ENCODE data around the gene PPARD. TPM values are rescaled to one million over a fixed set of nuclear protein-coding genes. Genes with fewer than 3 reads are reported as not detected.

The PPARD gene
- total and polyA plus RNA-seq, 2 of the 13 experiments (the other 11 are each of a cell fraction or from before 2014, with no cell fraction given), result 6.1 to 13.3 TPM

- TF ChIP-seq MAFK (conservative IDR thresholded peaks at IDR 0.05 in 1 of 2, IDR thresholded peaks at IDR 0.05 in 1 of 2; ENCODE audit: low read length in 2 of 2), result 0 out of 4 replicates have a peak, but pooled peaks of 1 of the 2 experiments have one; percentile 1
- TF ChIP-seq ZNF616 (CRISPR knock-in tag; IDR thresholded peaks at IDR 0.05; ENCODE audit: low read depth), result 0 out of 2 replicates have a peak, but pooled peaks have one; percentile 29
- TF ChIP-seq HDAC1 (CRISPR knock-in tag; IDR thresholded peaks at IDR 0.05), result 0 out of 2 replicates have a peak, but pooled peaks have one; percentile 7
- 0 out of 2 replicates have a peak, but pooled peaks have one; percentile 25 for TF ChIP-seq ZSCAN9 (CRISPR knock-in tag; IDR thresholded peaks at IDR 0.05; ENCODE audit: borderline replicate concordance)
- TF ChIP-seq, protein P1, sequence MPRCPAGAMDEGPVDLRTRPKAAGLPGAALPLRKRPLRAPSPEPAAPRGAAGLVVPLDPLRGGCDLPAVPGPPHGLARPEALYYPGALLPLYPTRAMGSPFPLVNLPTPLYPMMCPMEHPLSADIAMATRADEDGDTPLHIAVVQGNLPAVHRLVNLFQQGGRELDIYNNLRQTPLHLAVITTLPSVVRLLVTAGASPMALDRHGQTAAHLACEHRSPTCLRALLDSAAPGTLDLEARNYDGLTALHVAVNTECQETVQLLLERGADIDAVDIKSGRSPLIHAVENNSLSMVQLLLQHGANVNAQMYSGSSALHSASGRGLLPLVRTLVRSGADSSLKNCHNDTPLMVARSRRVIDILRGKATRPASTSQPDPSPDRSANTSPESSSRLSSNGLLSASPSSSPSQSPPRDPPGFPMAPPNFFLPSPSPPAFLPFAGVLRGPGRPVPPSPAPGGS (CRISPR knock-in tag; IDR thresholded peaks at IDR 0.05), result 0 out of 2 replicates have a peak, but pooled peaks have one; percentile 15
- TF ChIP-seq FOXP1 (IDR thresholded peaks at IDR 0.05), result no peak
- no peak for TF ChIP-seq FOXP1 (CRISPR knock-in tag; IDR thresholded peaks at IDR 0.05)
- TF ChIP-seq RAD21 (CRISPR knock-in tag; IDR thresholded peaks at IDR 0.05), result peak; percentile 81
- TF ChIP-seq ZNF615 (CRISPR knock-in tag; IDR thresholded peaks at IDR 0.05; ENCODE audit: borderline replicate concordance), result no peak
- TF ChIP-seq ZBTB14 (CRISPR knock-in tag; IDR thresholded peaks at IDR 0.05), result no peak
- no peak for TF ChIP-seq ZNF30 (CRISPR knock-in tag; IDR thresholded peaks at IDR 0.05)
- no peak for TF ChIP-seq POLR2G (IDR thresholded peaks at IDR 0.05; ENCODE audit: low read depth, low read length)
- TF ChIP-seq MIXL1 (CRISPR knock-in tag; IDR thresholded peaks at IDR 0.05), result peak; percentile 41; the same call in 1 of the 2 replicates
- TF ChIP-seq KDM3A (CRISPR knock-in tag; IDR thresholded peaks at IDR 0.05; ENCODE audit: low read depth), result 0 out of 2 replicates have a peak, but pooled peaks have one; percentile 21
- peak; percentile 19; the same call in 1 of the 2 replicates for TF ChIP-seq KAT8 (CRISPR knock-in tag; IDR thresholded peaks at IDR 0.05)
- 0 out of 2 replicates have a peak, but pooled peaks have one; percentile 41 for TF ChIP-seq ZNF800 (CRISPR knock-in tag; IDR thresholded peaks at IDR 0.05)
- TF ChIP-seq FOXC1 (CRISPR knock-in tag; IDR thresholded peaks at IDR 0.05; ENCODE audit: borderline replicate concordance), result peak; percentile 46; the same call in 1 of the 2 replicates
- TF ChIP-seq ZNF317 (CRISPR knock-in tag; IDR thresholded peaks at IDR 0.05), result no peak
- no peak for TF ChIP-seq ZNF816 (CRISPR knock-in tag; IDR thresholded peaks at IDR 0.05; ENCODE audit: borderline replicate concordance)
- TF ChIP-seq MXD4 (CRISPR knock-in tag; IDR thresholded peaks at IDR 0.05), result peak; percentile 34; the same call in 1 of the 2 replicates
- peak; percentile 56 for TF ChIP-seq IRF2 (CRISPR knock-in tag; IDR thresholded peaks at IDR 0.05)
- TF ChIP-seq SAP130 (CRISPR knock-in tag; IDR thresholded peaks at IDR 0.05; ENCODE audit: low read depth), result peak; percentile 18; the same call in 1 of the 2 replicates
- TF ChIP-seq, protein P2, sequence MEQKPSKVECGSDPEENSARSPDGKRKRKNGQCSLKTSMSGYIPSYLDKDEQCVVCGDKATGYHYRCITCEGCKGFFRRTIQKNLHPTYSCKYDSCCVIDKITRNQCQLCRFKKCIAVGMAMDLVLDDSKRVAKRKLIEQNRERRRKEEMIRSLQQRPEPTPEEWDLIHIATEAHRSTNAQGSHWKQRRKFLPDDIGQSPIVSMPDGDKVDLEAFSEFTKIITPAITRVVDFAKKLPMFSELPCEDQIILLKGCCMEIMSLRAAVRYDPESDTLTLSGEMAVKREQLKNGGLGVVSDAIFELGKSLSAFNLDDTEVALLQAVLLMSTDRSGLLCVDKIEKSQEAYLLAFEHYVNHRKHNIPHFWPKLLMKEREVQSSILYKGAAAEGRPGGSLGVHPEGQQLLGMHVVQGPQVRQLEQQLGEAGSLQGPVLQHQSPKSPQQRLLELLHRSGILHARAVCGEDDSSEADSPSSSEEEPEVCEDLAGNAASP (CRISPR knock-in tag; IDR thresholded peaks at IDR 0.05; ENCODE audit: borderline replicate concordance), result 0 out of 2 replicates have a peak, but pooled peaks have one; percentile 28
- no peak for TF ChIP-seq BRD4 (CRISPR knock-in tag; IDR thresholded peaks at IDR 0.05)
- TF ChIP-seq CBX5 (CRISPR knock-in tag; IDR thresholded peaks at IDR 0.05; ENCODE audit: borderline replicate concordance), result no peak; the same call in 1 of the 2 replicates
- 0 out of 2 replicates have a peak, but pooled peaks have one; percentile 27 for TF ChIP-seq ISL2 (CRISPR knock-in tag; IDR thresholded peaks at IDR 0.05)
Observed at GRCh38 chr6:35327349-35328027, 14.9 kb upstream of the PPARD start (continued).

Measured in HepG2 (cell line).